Activated gamma-delta T cell treated with anti-CD3 and anti-CD28 coated beads, Interleukin-2, amount 50 U/mL, for 16 hours (primary cell): Measurements from ENCODE around the gene PHGDH.
A peak's percentile ranks its signal among the peaks of the same experiment; 100 is the strongest.
"Not testable (repeated sequence)": the region's sequence is repeated elsewhere in the genome, so short reads cannot be mapped to it uniquely, and the experiment has no call there.

Experiments used
- DNase-seq: peaks from one replicate; pipeline ENCODE4 v3.0.0-alpha.2; 2020; ENCODE audit warnings: low read depth

PHGDH gene

GRCh38 chr1:119700326-119700725, 11.4 kb upstream of the PHGDH start:
- DNase-seq, result no peak

DNA sequence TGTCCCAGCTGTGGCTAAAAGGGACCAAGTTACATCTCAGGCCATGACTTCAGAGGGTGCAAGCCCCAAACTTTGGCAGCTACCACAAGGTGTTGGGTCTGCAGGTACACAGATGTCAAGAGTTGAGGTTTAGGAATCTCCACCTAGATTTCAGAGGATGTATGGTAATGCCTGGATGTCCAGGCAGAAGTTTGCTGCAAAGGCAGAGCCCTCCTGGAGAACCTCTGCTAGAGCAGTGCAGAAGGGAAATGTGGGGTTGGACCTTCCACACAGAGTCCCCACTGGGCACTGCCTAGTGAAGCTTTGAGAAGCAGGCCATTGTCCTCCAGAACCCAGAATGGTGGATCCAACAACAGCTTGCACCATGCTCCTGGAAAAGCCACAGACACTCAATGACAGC, 10.1 kb upstream of the PHGDH start:
- DNase-seq, result no peak

- DNase-seq, result no peak
Measured at GRCh38 chr1:119702384-119702783, 9.3 kb upstream of the PHGDH start.

DNA sequence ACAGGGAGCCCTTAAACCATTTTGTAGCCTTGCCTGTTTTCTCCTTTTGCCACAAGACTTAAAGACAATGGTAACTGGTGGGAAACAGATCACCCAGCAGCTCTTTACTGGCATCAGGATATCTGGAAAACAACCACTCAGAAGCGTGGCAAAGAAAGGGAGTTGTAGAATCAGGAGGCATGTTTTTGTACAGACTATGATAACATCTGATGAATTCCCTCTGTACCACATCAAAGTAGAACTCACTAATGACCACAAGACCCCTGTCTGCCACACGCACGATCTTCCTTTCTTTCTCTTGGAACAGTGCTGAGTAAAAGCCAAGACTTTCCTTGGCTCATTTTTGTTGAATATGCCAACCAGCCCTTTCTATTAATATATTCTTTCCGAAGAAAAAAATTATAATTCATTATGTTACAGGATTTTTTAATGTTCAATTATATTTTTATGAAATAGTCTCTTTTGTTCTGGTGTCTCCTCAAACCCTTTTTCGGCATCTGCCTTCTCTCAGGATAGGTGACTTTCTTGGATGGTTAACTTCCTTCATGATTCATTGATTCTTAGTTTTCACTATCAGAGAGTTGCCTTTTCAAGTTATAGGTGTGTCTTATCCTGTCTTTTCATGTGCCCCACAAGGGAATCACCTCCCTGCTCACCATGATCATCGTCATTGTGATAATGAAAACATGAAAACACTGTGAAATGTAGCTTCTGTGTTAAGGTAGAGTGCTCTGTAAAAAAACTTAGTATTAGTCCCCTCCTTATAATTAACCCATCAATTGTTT, 7.9 kb upstream of the PHGDH start:
- no peak for DNase-seq

- not testable (repeated sequence) for DNase-seq
Measured at GRCh38 chr1:119706599-119706998, 5.1 kb upstream of the PHGDH start.

- DNase-seq, result not testable (repeated sequence)
Measured at GRCh38 chr1:119711356-119711803, 354 bp upstream of the PHGDH start.

DNA sequence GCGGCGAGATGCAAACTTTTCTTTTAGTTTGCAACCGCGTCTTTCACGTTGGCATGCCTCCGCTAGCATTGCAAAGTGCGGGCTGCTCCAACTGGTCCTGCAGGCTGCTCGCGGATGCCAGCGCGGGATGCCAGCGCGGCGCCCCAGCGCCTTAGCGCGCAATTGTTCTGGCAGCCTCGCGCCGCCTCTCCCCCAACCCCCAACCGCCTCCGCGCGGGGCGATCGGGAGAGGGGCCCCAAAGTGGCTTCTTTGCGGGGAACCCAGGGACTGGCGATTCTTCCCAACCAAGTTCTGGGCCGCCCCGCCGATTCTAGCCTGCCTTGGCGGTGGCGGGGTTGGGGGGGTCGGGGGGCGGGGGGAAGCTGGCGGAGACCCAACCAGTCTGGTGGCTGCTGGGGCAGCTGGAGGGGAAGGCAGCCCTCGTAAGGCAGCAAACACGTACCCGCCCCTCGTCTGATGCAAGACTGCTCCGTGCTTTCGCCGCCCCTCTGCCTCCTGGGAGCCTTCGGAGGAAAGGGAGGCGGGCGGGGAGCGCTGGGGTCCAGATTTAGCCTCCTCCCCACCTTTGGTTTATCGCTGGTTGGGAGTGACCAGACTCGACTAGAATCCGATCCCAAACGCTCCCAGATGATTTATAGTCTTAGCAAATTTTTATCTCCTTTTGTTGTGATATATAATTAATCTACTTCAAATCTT, 756 bp downstream of the PHGDH start:
- peak; percentile 33 for DNase-seq

DNA sequence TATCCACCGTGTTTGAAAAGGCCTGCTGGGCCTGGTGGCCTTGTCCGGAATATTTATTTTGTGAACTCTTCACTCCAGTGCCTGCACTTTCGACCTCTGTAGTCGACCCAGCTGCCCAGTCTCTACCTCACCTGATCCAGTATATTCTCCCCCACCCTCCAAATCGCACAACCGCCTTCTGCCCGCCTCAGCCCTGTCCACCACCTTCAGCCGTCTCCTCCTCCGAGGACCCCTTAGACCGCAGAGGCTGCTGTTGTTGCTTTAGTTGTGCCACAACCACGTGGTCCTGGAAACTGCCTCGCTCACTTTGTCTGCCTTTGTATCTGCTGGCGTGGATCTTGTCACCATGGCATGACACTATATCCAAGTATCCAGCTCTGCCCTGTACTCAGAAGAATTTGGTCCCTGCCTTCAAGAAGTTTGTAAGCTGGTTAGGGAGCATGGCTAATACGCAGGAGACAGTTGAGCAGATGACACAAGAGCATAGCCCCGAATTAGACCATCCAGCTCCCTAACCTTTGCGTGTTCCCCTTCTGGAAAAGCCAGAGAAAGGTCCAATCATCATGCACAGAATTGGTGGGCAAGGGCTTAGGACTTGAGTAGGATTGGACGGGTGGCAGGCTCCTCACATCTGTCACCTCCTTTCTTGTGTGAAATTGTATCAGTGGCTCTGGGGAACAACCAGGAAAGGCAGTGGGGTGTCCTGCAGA, 1.5 kb downstream of the PHGDH start:
- no peak for DNase-seq

DNA sequence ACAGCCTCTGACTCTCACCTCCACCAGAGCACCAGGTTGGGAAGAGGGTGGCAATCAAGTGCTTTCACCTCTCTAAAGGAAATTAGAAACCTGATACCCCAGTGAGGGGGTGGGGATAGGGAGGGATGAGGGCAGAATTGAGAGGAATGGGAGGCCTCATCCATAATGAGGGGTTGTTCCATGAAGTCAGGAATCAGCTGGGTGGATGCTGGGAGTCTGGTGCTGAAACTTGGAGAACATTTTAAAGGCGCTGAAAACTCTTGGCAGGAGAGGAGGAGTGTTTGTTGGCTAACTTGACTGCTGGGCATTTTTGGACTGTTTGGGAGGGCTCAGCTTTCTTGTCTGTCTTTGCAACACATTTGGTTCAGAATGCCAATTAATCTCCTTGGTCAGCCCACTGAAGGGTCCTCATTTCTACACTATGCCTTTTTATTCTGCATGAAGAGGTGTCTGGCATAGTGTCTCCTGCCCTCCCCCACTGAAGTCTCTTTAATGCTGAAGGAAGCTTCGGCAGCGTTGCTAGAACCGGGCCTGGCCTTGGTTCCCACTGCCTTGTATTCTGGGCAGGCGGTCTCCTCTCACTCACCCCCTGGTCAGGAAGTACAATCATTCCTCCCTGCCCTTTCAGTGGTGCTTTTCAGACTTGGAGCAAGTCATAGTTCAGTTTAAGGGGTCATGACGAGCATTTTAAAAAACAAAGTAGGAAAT, 2.2 kb downstream of the PHGDH start:
- no peak for DNase-seq

DNA sequence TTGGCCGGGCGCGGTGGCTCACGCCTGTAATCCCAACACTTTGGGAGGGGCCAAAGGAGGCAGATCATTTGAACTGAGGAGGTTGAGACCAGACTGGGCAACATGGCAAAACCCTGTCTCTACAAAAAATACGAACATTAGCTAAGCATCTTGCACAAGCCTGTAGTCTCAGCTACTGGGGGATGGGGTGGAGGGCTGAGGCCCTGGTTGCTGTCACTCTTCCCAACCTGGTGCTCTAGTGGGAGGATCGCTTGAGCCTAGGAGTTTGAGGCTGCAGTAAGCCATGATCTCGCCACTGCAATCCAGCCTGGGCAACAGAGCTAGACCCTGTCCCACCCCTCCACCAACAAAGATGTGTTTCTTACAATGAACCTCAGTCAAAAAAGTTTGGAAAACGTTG, 2.8 kb downstream of the PHGDH start:
- DNase-seq, result no peak

DNA sequence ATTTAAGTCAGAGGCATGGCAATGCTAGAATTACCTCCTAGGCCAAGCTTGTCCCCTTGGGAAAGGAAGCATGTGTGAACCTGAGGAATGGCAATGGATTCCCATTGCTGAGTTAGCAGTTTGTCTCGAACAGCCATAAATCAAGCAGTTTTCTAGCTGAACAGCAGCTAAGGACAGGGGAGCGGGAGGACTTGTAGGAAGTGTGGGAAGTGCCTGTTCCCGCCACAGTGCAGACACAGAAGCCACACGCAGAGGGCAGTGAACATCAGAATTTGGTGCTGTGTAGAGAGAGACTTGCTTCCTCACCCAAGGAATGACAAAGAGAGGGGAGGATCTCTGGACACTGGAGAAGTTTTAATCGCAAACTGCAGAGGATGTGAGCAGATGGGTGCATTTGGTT, 3.8 kb downstream of the PHGDH start:
- DNase-seq, result no peak

DNA sequence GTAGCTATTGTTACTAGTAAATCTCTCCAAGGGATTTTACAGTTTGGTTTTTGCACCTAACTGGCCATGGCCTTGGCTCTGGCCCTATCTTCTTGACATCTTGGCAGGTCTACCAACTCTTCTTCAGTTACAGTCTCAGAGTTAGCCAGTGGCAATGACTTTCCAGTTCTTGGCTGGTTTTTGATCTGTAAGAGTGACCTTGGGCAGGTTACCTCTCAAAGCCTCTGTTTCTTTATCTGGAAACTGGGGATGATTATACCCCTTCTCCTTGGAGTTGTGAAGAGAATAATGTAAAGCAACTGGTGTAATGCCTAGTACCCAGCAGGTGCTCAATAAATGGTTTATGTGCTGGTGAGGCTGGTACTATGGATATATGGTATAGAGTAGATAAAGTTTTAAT, 6.7 kb downstream of the PHGDH start:
- DNase-seq, result no peak

GRCh38 chr1:119718972-119719371, 7.2 kb downstream of the PHGDH start:
- no peak for DNase-seq

- no peak for DNase-seq
Measured at GRCh38 chr1:119720866-119721440, 9.2 kb downstream of the PHGDH start.

GRCh38 chr1:119721896-119722295, 10.2 kb downstream of the PHGDH start:
- no peak for DNase-seq

DNA sequence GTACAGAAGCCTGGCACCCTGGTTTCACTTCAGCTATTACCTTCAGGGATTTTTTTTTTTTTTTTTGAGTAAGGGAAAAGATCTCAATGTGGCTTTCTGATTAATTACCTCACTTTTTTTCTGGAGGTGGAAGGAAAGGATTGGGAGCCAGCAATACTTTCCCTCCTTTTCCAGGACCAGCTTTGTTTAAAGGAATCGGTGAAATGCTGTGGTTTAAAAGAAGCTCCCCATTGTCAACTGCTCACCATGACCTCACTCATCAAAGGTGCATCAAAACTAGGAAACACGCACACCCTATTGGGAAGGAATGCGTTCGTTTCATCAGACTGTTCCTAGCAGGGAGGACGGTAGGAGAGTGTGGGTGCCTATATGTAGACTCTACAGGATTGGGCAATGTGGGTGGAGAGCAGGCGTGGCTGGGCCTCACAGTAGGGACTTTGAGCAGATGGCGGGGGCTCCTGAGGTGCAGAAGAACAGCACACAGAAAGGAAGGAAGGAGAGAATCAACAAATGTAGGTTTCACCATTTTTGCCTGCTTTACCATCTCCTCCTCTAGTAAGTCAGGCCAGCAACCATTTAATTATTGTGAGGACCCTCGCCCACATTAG, 13.0 kb downstream of the PHGDH start:
- no peak for DNase-seq

- no peak for DNase-seq
Measured at GRCh38 chr1:119725626-119726025, 13.9 kb downstream of the PHGDH start.

- no peak for DNase-seq
Measured at GRCh38 chr1:119727991-119728390, 16.3 kb downstream of the PHGDH start.

- no peak for DNase-seq
Measured at GRCh38 chr1:119729044-119729443, 17.3 kb downstream of the PHGDH start.

DNA sequence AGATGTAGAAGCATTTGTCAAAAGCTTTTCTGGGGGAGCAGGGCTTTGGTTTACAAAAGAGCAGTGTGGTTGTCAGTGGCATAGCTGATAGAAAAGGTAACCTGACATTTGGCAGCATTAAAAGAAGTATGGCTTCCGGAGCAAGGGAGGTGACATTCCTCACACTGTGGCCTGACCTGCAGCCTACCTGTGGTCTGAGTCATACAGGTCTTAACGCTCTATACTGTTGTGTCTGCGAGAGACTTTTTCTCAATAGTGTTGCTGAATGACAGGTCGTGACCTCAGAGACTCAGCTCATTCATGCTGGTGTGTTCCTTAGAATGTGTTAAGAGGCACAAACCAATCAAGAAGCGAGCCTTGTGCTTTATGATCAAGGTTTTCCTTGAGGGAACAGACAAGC, 19.3 kb downstream of the PHGDH start:
- no peak for DNase-seq

- no peak for DNase-seq
Measured at GRCh38 chr1:119731741-119732430, 20.2 kb downstream of the PHGDH start.
